ENCODE data around the gene ODAPH. TPM values are rescaled to one million over a fixed set of nuclear protein-coding genes. Genes with fewer than 3 reads are reported as not detected.
"Not testable (repeated sequence)": the region's sequence is repeated elsewhere in the genome, so short reads cannot be mapped to it uniquely, and the experiment has no call there.

ODAPH gene, protein sequence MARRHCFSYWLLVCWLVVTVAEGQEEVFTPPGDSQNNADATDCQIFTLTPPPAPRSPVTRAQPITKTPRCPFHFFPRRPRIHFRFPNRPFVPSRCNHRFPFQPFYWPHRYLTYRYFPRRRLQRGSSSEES
- total RNA-seq, result not detected in 2 replicates

DNA sequence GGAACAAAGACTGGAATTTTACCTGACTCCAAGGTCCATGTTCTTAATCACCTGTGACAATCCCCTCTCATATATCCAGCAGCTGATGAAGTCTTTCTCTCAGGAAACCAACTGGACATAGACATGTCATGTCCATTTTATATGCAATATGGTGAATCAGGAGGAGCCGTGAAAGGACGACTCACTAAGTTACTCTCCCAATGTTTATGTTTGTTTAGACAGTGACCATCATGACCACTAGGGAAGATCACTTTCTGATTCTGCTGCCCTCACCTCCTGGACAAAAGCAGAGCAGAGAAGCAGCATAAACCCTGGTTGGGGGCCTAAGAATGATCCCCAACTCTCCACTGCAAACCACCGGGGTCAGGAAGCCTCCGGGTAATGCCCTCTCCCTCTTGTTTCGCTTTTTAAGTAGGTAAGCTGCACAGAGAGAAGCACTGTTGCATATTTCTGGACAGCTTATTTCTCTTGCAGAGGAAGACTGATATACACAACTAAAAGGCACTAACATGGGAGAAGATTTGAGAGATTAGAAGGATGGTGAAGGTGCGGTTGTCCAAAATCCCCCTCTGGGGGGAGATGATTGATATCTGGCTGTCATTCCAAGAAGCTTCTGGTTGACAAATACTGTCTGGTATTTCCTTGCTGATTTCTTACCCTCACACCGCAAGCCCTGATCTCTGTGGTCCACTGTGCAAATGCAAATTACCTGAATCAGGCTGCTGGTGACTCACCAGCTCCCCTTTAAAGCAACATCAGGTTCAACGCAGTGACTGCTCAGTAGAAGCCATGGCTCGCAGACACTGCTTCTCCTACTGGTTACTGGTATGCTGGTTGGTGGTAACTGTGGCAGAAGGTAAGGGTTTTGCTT is at the start of gene ODAPH:
Gene ODAPH (plus strand): TSS at position 773 of the 871 bp plus-strand sequence. CDS start 17 bp downstream, at position 790.
- Histone ChIP-seq H3K4me3 (ENCODE audit: low read depth, low read length) (no peak within 1 kb of the TSS), H3K27me3 (ENCODE audit: control insufficient read depth, insufficient read depth, low read length) (no peaks in the 10 kb centered on the region), H3K36me3 (ENCODE audit: control insufficient read depth, insufficient read depth, low read length) (no peaks in the 10 kb centered on the region)
- FAIRE-seq (no peak), DNase-seq (ENCODE audit: low read depth) (peak; percentile 90)
- TF ChIP-seq, protein P1, sequence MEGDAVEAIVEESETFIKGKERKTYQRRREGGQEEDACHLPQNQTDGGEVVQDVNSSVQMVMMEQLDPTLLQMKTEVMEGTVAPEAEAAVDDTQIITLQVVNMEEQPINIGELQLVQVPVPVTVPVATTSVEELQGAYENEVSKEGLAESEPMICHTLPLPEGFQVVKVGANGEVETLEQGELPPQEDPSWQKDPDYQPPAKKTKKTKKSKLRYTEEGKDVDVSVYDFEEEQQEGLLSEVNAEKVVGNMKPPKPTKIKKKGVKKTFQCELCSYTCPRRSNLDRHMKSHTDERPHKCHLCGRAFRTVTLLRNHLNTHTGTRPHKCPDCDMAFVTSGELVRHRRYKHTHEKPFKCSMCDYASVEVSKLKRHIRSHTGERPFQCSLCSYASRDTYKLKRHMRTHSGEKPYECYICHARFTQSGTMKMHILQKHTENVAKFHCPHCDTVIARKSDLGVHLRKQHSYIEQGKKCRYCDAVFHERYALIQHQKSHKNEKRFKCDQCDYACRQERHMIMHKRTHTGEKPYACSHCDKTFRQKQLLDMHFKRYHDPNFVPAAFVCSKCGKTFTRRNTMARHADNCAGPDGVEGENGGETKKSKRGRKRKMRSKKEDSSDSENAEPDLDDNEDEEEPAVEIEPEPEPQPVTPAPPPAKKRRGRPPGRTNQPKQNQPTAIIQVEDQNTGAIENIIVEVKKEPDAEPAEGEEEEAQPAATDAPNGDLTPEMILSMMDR (IDR thresholded peaks at IDR 0.05; ENCODE audit: insufficient read depth, low read length, severe bottlenecking), result no peak

DNA sequence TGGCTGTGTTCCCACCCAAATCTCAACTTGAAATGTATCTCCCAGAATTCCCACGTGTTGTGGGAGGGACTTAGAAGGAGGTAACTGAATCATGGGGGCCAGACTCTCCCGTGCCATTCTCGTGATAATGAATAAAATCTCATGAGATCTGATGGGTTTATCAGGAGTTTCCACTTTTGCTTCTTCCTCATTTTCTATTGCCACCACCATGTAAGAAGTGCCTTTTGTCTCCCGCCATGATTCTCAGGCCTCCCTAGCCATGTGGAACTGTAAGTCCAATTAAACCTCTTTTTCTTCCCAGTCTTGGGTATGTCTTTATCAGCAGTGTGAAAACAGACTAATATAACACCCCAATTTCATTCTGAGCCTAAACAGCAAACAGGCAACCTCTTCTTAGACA is 46.3 kb upstream of the ODAPH start:
- not testable (repeated sequence) for H3K27me3 ChIP-seq (ENCODE audit: control insufficient read depth, insufficient read depth, low read length); FAIRE-seq; DNase-seq (ENCODE audit: low read depth); H3K36me3 ChIP-seq (ENCODE audit: control insufficient read depth, insufficient read depth, low read length); H3K4me3 ChIP-seq (ENCODE audit: low read depth, low read length)

GRCh38 chr4:75511841-75512240 is 44.0 kb upstream of the ODAPH start:
- FAIRE-seq (no peak), DNase-seq (ENCODE audit: low read depth) (no peak)

DNA sequence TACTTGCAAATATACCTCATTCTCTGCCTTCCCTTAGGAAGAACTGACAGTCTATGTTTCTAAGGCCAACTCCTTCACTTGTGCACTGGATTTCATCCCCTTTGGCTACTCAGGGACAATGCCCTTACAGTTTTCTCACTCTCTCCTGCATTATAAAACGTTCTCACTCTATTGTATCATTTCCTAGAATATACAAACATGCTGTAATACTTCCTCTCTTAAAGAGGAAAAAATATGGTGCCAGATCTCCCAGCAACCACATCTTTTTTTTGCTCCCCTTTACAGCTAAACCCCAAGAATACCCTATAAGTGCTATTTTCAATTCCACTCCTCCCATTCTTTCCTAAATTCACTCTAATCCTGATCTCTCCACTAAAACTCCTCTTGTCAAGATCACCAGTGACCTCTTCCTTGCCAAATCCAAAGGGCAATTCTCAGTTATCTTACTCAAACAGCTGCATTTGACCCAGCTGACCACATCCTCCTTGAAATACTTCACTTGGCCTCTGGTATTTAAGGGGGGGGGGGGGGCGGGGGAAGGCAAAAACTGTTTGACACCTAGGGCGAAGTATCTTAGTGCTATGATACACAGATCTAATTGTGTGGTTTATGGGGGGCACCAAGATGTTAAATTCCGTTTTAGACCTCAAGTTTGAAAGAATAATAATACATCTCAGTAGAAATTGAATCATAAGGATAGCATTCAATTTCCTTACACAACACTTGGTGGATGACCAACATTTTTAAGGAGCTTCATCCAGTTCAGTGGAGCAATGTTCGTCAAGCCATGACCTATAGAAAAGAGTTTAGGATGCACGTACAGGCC is 43.3 kb upstream of the ODAPH start:
- peak overlapping the region; percentile 71 for H3K4me3 ChIP-seq (ENCODE audit: low read depth, low read length)
- no peaks in the 10 kb centered on the region for H3K27me3 ChIP-seq (ENCODE audit: control insufficient read depth, insufficient read depth, low read length)
- TF ChIP-seq, protein P1 (IDR thresholded peaks at IDR 0.05; ENCODE audit: insufficient read depth, low read length, severe bottlenecking), result no peak
- FAIRE-seq, result no peak
- peak; percentile 18 for DNase-seq (ENCODE audit: low read depth)
- peaks cover 2% of the 10 kb centered on the region for H3K36me3 ChIP-seq (ENCODE audit: control insufficient read depth, insufficient read depth, low read length)

More at GRCh38 chr4:75511841-75512240, 44.0 kb upstream of the ODAPH start:
- TF ChIP-seq, protein P1 (IDR thresholded peaks at IDR 0.05; ENCODE audit: insufficient read depth, low read length, severe bottlenecking), result no peak
- Histone ChIP-seq H3K36me3 (ENCODE audit: control insufficient read depth, insufficient read depth, low read length) (peaks cover 1% of the 10 kb centered on the region), H3K4me3 (ENCODE audit: low read depth, low read length) (no peak overlapping the region), H3K27me3 (ENCODE audit: control insufficient read depth, insufficient read depth, low read length) (no peaks in the 10 kb centered on the region)

DNA sequence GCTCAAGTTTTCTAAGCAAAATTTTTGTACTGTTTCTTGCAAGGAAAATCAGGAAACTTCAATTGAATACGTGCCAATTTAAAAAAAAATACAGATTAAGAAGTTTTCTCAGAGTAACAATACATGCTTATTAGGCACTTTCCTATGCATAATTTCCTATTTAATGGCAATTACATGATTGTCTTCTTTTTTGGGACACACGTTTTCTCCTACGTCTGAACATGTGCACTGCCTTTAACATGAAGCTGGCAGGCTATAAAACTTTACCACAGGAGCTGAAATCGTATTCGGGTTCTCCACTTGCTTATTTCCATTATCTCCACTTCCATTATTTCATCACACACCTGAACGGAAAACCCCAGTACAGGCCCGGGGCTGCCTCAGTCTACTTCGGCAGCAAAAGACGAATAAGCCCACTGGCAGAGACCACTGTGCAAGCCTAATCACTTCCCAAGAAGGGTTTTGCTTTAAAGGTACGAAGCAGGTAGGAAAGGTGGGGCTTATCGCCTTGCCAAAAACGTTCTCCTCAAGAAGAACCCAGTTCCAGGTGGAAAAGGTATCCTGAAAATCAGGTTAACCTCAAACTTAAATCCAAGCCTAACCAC is 42.2 kb upstream of the ODAPH start:
- peaks cover 5% of the 10 kb centered on the region for H3K36me3 ChIP-seq (ENCODE audit: control insufficient read depth, insufficient read depth, low read length)
- no peak for FAIRE-seq
- DNase-seq (ENCODE audit: low read depth), result no peak
- TF ChIP-seq, protein P1 (IDR thresholded peaks at IDR 0.05; ENCODE audit: insufficient read depth, low read length, severe bottlenecking), result no peak
- H3K27me3 ChIP-seq (ENCODE audit: control insufficient read depth, insufficient read depth, low read length), result no peaks in the 10 kb centered on the region
- H3K4me3 ChIP-seq (ENCODE audit: low read depth, low read length), result peak overlapping the region; percentile 71

All from bronchial epithelial cell (primary cell).